ENCODE results near the gene EWSR1.
A peak's percentile ranks its signal among the peaks of the same experiment; 100 is the strongest.
"Not testable (repeated sequence)": the region's sequence is repeated elsewhere in the genome, so short reads cannot be mapped to it uniquely, and the experiment has no call there.

The EWSR1 gene

DNA sequence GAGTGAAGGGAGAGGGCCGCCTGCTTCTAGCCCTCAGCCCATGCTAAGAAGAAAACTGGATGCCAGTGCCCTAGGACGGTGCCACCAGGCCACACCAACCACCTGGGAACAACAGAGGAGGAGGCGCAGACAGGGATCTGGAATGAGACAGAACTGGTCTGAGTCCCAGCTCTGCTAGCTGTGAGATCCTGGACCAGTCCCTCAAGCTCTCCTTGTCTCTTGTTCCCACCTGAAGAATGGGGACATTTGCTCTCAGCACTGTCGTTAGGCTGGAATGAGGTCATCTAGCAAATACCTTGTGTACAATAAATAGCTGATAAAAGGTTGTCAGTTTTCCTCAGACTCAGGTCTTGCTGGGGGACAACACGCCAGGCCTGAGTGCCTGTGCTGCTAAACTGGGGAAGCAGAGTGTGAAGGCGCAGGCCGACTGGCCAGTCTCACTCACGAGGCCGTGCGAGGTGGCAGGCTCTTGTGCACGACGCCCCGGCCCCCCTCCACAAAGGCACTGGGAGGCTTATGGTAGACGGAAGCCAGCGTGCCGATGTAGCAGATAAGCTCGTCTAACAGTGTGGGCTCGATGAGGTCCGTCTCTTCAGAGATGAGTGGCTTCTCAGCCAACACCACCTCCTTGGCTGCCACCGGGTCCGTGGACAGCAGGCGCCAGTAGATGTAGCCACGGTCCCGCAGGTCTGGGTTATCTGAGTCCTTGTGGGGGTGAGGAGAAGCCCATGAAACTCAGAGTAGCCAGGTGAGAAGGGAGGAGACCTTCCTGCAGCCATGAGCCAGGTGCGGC is 73.2 kb downstream of the EWSR1 start:
- DNase-seq, result no peak

DNA sequence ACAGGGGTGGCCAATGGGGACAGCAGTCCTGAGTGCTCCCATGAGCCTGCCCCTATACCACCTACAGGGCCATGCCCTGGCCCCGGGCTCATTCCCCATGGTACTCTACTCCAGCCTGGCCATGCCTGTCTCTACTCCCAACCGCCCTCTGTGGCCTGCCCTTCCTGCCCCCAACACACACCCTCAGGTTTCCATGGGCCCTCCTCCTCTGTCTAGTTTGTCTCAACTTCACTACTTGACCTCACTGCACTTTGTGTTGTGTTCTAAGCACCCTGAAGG is 73.7 kb downstream of the EWSR1 start:
- no peak for DNase-seq

DNA sequence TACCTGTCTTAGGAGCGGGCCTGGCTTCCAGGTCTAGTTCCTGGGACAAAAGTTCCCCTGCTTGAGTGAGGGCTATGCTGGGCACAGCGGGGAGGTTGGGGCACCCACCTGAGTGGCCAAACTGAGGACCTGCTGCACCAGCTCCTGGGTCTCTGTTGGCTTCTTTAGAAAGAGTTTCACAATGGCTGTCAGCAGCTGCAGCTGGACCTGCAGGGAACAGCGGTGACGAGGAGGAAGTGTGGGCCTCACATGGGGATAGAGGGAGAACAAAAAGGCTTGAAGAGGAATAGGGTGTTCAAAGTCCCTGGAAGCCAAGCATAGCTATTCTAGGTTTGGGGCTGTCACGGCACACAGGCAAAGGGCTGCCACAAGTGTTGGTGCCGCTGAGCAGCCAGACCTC is 74.1 kb downstream of the EWSR1 start:
- DNase-seq, result no peak

DNA sequence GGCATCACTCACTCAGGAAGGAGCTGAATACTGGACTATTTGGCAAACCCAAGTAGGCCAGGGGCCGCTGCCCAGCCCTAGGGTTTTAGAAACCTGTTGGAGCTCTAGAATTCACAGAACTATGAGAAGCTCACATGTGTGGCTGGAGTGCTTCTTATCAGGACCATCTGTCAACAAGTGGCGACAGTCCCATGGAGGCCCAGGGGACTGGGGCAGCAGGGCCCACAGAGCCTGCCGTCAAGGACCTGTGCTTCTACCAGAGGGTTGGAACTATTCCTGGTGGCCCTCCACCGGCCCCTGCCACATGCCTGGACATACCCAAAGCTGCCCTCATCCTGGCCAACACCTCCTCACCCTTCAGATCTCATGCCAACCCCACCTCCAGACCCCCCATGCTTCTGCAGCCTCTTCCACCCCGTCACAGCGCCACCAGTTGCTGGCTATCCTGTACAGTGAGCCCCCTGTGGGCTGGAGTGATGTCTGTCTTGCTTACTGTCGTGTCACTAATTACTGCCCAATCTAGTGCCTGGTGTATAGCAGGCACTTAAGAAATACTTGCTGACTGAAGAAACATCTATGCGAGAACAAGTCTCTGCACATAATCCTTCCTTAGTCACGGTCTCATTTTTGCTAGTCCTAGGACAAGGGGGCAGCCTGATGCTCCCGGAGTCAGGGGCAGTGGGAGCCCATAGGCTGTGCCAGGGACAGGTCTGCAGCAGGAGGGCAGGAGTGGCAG is 74.7 kb downstream of the EWSR1 start:
- no peak for DNase-seq

DNA sequence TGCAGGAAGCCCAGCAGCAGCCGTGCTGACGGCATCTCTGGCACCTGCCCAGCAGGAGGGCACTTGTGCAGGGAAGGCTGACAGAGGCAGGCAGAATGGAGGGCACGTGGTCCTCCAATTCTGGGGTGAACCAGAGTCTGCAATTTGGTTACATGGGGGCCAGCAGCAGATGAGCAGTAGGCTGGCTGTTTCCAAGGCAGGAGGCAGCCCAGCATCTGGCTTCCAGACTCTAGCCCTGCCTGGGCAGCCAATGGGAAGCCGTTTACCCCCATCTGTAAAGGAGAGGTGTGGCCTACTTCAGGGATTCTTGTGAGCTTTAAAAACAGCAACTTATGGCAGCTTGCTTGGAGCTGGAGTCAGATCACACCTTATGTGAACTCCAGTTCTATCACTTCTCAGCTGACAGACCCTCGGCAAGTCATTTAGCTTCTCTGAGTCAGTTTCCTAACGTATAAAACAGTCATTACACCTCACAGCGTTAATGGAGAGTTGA is 75.3 kb downstream of the EWSR1 start:
- DNase-seq, result no peak

DNA sequence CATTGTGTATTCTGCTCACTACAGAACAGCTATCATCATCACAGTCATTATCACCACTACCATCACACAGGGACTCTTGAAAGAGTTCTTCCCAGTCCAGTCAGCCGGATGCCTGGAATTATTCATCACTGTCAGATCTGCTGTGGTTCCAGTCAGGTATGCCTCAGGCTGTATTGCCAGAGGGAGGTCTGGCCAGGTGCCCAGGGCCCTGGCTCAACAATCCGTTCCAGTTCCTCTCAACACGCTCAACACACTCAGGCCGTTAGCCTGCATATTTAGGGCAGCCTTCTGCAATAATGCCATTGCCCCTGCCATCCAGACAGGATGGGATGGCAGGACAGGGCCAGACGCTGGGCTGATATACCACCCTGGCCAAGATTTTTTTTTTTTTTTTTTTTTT is 76.1 kb downstream of the EWSR1 start:
- peak; percentile 79 for DNase-seq

DNA sequence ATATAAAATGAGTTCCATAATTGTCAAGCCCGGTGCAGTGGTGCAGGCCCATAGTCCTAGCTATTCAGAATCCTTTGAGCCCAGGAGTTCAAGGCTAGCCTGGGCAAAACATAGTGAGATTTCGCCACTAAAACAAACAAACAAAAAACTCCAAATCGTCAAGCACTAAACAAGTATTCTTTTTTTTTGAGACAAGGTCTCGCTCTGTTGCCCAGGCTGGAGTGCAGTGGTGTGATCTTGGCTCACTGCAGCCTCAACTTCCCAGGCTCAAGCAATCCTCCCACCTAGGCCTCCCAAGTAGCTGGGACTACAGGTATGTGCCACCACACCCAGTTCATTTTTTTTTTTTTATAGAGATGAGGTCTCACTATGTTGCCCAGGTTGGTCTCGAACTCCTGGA is 76.8 kb downstream of the EWSR1 start:
- DNase-seq, result not testable (repeated sequence)

DNA sequence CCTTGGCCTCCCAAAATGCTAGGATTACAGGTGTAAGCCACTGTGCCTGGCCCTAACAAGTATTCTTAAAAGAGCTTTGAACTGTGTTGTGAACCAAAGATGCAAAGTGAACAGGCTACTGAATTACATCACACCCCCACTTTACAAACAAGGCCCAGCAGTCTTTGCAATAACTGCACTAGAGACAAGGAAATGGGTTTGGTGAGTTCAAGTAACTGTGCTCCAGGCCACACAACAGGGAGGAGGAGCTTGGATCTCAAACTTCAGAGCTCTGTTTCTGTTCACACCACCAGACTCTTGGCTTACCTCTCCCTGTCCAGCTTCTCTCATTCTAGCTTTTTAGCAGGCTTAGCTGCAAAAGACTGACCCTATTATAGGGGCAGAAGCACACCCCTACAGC is 77.9 kb downstream of the EWSR1 start:
- no peak for DNase-seq

DNA sequence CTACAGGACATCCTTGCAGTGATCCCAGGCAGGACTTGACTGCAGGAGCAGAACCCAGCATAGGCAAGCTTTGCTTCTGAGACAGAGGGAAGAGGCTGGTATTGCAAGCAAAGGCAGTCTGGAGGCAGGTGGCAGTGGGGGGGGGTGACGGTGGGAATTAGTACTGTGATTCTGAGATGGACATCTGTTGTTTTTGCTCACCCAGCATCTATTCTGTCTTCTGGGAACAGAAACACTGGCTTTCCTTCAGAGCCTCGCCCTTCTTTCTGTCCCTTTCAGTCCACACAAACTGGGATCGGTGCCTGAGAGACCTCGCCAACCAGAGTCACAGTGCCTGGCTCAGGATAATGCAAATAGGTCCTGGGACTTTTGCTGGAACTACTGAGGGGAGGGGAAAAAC is 78.6 kb downstream of the EWSR1 start:
- no peak for DNase-seq

DNA sequence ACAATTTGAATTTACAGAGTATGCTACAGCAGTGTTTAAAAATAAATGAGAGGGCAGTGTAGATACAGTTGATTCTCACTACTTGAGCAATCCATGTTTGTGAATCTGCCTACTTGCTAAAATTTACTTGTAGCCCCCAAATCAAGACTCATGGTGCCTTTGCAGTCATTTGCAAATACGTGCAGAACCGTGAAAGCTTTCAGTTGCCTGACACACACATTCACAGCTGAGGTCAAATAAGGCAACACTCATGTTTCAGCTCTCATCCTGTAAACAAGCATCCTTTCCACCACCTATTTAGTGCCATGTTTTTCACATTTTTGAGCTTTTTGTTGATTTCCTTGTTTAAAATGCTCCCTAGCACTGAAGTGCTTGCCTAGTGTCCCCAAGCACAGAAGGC is 80.0 kb downstream of the EWSR1 start:
- no peak for DNase-seq

DNA sequence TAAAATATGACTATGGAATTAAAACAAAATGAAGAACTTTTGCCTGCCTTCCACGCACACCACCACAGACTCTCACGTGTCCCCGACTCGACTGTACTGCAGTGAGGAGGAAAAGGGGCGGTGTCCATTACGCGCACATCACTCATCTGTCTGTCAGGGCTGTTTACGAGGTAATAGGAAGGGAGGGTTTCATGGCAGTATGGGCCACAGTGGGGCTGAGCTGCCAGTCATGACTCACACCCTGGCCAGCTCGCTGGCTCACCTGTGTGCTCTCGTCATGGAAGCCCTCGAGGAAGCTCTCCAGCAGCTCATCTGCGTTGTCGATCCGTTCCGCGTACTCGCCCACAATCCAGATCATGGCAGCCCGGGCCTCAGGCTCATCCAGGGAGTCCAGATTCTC is 80.9 kb downstream of the EWSR1 start:
- no peak for DNase-seq

Measured in 8988T (cell line).